GM21390 (cell line): Measurements from ENCODE around the gene KITLG.
"Not testable (repeated sequence)": the region's sequence is repeated elsewhere in the genome, so short reads cannot be mapped to it uniquely, and the experiment has no call there.

Experiments used
- ATAC-seq: cut with Tn5 transposase; IDR thresholded peaks from one replicate; pipeline ENCODE4 v1.9.1; 2021; ENCODE audit not compliant: unreplicated experiment

KITLG gene

GRCh38 chr12:88544991-88545980 is 35.0 kb downstream of the KITLG start:
- ATAC-seq = no peak

GRCh38 chr12:88539893-88540292 is 40.4 kb downstream of the KITLG start:
- ATAC-seq = no peak

DNA sequence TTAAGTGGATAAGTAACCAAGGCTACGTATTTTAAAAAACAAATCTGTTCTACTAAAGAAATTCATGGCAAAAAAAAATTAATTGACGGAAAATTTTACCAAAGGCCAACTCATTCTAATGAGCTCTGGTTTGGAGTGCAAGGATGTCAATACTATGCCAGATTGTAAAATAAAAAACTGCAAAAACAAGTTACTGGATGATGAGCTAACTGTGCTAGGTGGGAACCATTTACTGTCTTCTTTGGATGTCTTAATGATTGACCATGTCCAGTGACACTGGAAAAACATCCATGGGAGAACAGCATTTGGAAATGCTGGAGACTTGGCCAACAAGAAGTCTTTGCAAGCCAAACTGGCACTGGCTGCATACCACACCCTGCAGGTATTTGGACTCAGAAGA is 41.6 kb downstream of the KITLG start:
- no peak for ATAC-seq

- no peak for ATAC-seq
Measured at GRCh38 chr12:88538250-88538649, 42.0 kb downstream of the KITLG start.

GRCh38 chr12:88530868-88531267 is 49.4 kb downstream of the KITLG start:
- no peak for ATAC-seq

DNA sequence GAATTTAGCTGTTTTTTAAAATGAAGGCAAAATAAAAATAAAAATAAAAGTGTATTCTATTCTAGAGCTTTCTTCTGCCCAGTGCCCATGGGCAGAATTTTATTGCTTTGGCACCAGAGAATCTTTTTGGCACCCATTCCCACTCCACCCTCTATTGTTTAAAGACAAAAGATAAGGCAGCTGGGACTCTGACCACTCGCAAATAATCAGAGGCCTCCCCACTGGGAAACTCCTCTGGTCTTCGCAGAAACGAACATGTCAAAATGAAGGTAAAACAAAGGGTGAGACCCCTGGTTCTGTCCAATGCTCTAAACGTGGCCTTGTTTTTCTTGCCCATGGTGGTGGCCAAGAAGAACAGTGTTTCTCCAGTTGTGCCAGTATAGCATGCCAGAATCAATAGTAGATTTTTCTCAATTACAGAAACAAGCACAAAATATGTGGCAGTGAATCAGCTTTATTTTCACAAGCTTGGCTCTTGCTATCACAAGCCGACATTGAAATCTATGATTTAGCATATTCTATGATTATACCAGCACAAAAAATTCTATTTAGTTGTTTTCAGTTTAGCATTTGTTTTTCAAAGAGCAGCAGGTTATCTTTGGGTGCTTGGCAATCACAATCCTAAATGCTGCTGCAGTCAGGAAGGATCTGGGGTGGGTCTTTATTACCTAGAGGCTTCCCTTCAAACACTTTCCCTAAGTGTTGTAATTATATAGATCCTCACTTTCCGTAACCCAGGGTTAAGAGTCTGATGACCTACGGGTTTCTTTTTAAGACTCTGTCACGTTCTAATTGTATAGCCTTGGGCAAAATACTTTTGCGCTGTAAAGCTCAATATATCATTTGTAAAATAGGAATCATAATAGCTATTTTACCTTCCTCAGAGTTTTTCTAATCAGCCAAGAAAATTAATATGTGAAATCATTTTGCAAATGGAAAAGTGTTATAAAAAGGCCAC is 50.5 kb downstream of the KITLG start:
- no peak for ATAC-seq

GRCh38 chr12:88522961-88523360 is 57.3 kb downstream of the KITLG start:
- ATAC-seq = no peak

DNA sequence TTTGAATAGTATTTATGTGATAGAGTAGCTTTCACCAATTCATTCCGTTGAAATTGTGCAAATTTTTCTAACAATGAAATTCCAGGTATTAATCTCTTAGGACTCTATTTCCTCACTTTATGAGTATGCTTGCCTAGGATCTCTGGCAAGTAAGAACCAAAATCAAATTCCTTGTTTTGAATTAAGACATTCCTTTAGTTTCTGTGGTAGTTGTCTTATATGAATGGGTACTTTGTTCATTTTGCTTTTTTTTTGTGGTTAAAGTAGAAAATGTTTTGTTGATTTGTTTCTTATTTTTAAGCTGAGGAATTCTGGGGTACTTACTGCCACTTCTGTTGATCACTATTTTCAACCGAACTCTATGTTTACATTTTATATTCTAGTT is 59.8 kb downstream of the KITLG start:
- no peak for ATAC-seq

DNA sequence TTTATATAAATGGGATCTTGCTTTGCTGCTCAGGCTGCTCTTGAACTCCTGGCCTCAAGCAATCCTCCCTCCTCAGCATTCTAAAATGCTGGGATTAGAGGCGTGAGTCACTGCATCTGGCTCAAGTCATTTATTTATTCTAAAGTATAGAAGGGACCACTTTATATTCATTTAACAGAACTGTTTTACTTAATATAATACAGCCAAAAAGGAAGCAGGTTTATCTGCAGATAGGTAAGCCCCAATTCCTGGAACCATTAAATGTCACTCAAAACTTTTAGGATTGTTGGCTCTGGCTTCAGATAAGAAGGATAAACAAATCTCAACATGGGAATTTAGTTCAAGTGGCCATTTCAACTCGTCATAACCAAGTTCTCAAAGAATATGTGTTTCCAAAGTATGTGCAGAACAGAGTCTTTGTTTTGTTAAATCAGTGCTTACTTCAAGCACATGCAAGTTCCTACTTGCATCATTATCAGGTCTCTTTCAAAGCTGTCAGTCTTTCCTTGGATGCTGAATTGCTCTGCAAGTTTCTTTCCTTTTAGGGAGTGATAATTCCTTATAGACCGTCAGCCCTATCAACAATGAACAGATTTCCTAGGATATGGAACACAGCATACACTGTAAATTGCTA is 60.4 kb downstream of the KITLG start:
- no peak for ATAC-seq

DNA sequence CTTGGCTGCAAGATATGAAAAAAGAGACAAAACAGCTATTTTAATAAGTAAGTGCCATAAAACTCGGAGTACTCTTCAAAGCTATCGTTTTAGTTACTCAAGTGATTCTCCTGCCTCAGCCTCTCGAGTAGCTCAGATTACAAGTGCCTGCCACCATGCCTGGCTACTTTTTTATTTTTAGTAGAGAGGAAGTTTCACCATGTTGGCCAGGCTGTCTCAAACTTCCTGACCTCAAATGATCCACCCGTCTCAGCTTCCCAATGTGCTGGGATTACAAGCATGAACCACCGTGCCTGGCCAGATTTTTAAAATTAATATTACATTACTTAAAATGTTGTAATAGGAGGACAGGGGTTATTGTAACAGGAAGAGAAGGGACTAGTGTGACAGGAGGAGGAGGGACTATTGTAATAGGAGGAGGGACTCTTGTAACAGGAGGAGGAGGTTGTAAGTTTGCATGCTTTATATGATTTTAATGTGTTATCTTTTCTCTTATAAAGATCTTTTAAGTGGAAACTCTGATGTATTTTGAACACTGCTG is 61.3 kb downstream of the KITLG start:
- no peak for ATAC-seq

GRCh38 chr12:88516811-88517210 is 63.5 kb downstream of the KITLG start:
- ATAC-seq = no peak

GRCh38 chr12:88510843-88511242 is 69.4 kb downstream of the KITLG start:
- ATAC-seq = no peak

DNA sequence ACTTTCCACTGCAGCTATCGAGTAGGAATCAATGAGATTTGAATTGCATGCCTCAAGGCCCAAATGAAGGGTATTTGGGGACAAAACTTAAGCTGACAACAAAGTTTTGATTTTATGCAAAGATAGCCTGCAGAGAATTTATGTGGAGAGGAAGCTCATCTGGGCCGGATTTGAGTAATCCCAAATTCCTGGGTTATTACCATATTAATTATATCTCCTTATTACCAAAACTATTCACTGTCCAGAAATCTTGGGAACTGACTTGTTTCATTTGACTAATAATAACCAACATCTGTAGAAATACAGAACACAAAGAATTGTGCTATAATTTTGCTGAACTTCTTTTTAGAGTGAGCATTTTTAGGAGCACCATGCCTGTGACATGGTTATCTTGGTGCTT is 70.4 kb downstream of the KITLG start:
- ATAC-seq = no peak

DNA sequence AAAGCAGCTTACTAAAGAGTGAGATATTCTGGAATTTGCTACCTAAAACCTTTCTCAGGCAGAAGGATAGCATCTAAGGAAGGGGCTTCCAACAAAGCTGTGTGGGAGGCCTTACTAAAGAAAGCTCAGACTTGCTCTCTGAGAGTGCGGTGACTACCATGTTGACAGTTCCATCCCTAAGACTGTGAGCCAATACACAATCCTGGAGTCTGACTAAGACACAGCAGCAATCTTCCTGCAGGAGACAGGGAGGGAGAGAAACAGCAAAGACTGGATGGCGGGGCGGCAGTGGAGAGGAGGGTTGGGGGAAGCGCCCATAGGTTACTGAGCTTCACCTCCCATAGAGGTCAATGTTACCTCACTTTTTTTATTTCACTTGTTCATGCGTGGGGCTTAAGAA is 70.9 kb downstream of the KITLG start:
- ATAC-seq = no peak

DNA sequence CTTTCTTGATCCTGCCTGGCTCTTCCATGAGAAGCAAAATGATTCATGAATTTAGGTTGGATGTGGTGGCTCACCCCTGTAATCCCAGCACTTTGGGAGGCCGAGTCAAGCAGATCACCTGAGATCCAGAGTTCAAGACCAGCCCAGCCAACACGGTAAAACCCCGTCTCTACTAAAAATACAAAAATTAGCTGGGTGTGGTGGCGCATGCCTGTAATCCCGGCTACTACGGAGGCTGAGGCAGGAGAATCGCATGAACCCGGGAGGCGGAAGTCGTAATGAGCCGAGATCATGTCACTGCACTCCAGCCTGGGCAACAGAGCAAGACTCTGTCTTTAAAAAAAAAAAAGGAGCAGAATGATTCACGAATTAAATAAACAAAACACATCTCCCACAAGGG is 72.4 kb downstream of the KITLG start:
- not testable (repeated sequence) for ATAC-seq

DNA sequence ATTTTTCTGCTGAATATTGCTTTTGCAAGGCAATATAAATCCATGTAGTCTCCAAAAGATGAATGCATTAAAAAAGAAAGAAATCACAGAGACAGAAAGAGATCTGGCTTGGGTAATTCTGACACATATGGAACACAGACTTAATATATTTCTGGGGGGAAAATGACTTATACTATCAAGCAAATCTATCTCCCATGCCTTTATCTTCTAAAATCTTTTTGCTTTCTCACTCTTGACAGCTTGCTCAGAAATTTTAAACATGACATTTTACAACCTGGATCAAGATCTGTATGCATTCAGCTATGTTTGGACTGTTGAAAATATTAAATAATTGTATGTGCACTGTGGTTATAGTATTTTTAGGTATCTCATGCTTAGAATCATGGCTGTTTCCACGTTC is 73.0 kb downstream of the KITLG start:
- no peak for ATAC-seq

- no peak for ATAC-seq
Measured at GRCh38 chr12:88505696-88506095, 74.6 kb downstream of the KITLG start.

GRCh38 chr12:88503281-88503703 is 77.0 kb downstream of the KITLG start:
- ATAC-seq = no peak

GRCh38 chr12:88501972-88502938 is 78.0 kb downstream of the KITLG start:
- no peak for ATAC-seq

GRCh38 chr12:88496891-88497371 is 83.3 kb downstream of the KITLG start:
- ATAC-seq = no peak
